GM18511 (cell line): Measurements from ENCODE around the gene FNDC1.

Experiments
- ATAC-seq: cut with Tn5 transposase; IDR thresholded peaks from one replicate; pipeline ENCODE4 v1.9.1; 2021; ENCODE audit warnings: mild to moderate bottlenecking, moderate library complexity; ENCODE audit not compliant: unreplicated experiment

The FNDC1 gene

GRCh38 chr6:159156089-159156488 lies 13.1 kb upstream of the FNDC1 start:
- ATAC-seq: no peak

- ATAC-seq: no peak
Observed at GRCh38 chr6:159157431-159157830, 11.8 kb upstream of the FNDC1 start.

GRCh38 chr6:159161839-159162238 lies 7.4 kb upstream of the FNDC1 start:
- no peak for ATAC-seq

GRCh38 chr6:159163901-159164370 lies 5.3 kb upstream of the FNDC1 start:
- ATAC-seq: no peak

- ATAC-seq: no peak
Observed at GRCh38 chr6:159168536-159169192, 536 bp upstream of the FNDC1 start.

GRCh38 chr6:159169557-159170332 lies 545 bp downstream of the FNDC1 start:
- ATAC-seq: no peak

GRCh38 chr6:159170333-159170672 lies 1.1 kb downstream of the FNDC1 start:
- no peak for ATAC-seq

- ATAC-seq: no peak
Observed at GRCh38 chr6:159170999-159171712, 2.0 kb downstream of the FNDC1 start.

- no peak for ATAC-seq
Observed at GRCh38 chr6:159172091-159172491, 2.9 kb downstream of the FNDC1 start.

- peak; percentile 95 for ATAC-seq
Observed at GRCh38 chr6:159174263-159174969, 5.2 kb downstream of the FNDC1 start.

- ATAC-seq: no peak
Observed at GRCh38 chr6:159176913-159177312, 7.7 kb downstream of the FNDC1 start.

- no peak for ATAC-seq
Observed at GRCh38 chr6:159178847-159179246, 9.6 kb downstream of the FNDC1 start.

- ATAC-seq: no peak
Observed at GRCh38 chr6:159180001-159180400, 10.8 kb downstream of the FNDC1 start.

- no peak for ATAC-seq
Observed at GRCh38 chr6:159181914-159182313, 12.7 kb downstream of the FNDC1 start.

- ATAC-seq: no peak
Observed at GRCh38 chr6:159184559-159184958, 15.4 kb downstream of the FNDC1 start.

GRCh38 chr6:159190460-159190859 lies 21.3 kb downstream of the FNDC1 start:
- ATAC-seq: no peak

- ATAC-seq: no peak
Observed at GRCh38 chr6:159193923-159194322, 24.7 kb downstream of the FNDC1 start.

GRCh38 chr6:159194421-159194820 lies 25.2 kb downstream of the FNDC1 start:
- ATAC-seq: no peak

- ATAC-seq: no peak
Observed at GRCh38 chr6:159196430-159196975, 27.3 kb downstream of the FNDC1 start.

GRCh38 chr6:159197251-159197650 lies 28.1 kb downstream of the FNDC1 start:
- ATAC-seq: no peak

- ATAC-seq: no peak
Observed at GRCh38 chr6:159201336-159201735, 32.1 kb downstream of the FNDC1 start.
